Measurements from ENCODE around the gene FAM219A. TPM values are rescaled to one million over a fixed set of nuclear protein-coding genes. Genes with fewer than 3 reads are reported as not detected.

Gene FAM219A
- total RNA-seq, 1 experiment from 2014 or later, result 63.3 TPM

DNA sequence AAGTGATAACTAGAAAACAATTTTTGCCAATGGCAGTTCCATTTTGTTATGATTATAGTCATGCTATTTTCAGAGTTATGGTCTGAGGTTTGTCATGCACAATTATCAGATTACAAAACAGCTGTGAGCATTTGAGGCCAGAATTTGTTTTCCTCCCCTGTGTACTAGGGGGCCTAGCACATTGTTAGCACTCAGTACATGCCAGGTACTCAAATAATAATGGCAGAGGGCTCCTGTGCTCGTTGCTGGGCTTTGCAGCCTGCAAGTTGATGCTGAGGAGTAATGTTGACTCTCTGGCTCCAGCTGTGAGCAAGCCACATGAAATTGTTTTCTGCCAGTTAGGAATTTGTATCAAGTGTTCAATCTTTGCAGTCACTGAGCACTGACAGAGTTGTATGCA is 7.1 kb upstream of the FAM219A start:
- Histone ChIP-seq H3K27ac (ENCODE audit: low read depth, low read length, poor library complexity, severe bottlenecking) (no peak overlapping the region), H3K36me3 (ENCODE audit: insufficient read depth, low read length, poor library complexity, severe bottlenecking) (no peaks in the 10 kb centered on the region), H3K9me3 (ENCODE audit: low read depth, low read length, poor library complexity, severe bottlenecking) (no peaks in the 10 kb centered on the region), H3K4me1 (ENCODE audit: insufficient read depth, low read length, poor library complexity, severe bottlenecking) (no peaks in the 10 kb centered on the region), H3K27me3 (replicated peaks; ENCODE audit: insufficient read depth, low read depth, low read length, poor library complexity) (no peaks in the 10 kb centered on the region), H3K4me3 (ENCODE audit: low read depth, low read length, poor library complexity, severe bottlenecking) (no peak overlapping the region)
- TF ChIP-seq EZH2 (IDR thresholded peaks at IDR 0.05; ENCODE audit: borderline replicate concordance, low read depth, low read length, poor library complexity, severe bottlenecking), result no peak
- TF ChIP-seq, protein P1, sequence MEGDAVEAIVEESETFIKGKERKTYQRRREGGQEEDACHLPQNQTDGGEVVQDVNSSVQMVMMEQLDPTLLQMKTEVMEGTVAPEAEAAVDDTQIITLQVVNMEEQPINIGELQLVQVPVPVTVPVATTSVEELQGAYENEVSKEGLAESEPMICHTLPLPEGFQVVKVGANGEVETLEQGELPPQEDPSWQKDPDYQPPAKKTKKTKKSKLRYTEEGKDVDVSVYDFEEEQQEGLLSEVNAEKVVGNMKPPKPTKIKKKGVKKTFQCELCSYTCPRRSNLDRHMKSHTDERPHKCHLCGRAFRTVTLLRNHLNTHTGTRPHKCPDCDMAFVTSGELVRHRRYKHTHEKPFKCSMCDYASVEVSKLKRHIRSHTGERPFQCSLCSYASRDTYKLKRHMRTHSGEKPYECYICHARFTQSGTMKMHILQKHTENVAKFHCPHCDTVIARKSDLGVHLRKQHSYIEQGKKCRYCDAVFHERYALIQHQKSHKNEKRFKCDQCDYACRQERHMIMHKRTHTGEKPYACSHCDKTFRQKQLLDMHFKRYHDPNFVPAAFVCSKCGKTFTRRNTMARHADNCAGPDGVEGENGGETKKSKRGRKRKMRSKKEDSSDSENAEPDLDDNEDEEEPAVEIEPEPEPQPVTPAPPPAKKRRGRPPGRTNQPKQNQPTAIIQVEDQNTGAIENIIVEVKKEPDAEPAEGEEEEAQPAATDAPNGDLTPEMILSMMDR (conservative IDR thresholded peaks at IDR 0.05; ENCODE audit: low read depth, low read length), result no peak
- POLR2A ChIA-PET (ENCODE audit: low non-redundant PET), result no interaction called here
- intact Hi-C loops (cut with micrococcal nuclease; ENCODE audit: unreplicated experiment), result no loop called here
- CTCF ChIA-PET, result no interaction called here
- BruUV-seq (replicated peaks), result no TSS peak
- no peak for DNase-seq (ENCODE audit: low spot score)

DNA sequence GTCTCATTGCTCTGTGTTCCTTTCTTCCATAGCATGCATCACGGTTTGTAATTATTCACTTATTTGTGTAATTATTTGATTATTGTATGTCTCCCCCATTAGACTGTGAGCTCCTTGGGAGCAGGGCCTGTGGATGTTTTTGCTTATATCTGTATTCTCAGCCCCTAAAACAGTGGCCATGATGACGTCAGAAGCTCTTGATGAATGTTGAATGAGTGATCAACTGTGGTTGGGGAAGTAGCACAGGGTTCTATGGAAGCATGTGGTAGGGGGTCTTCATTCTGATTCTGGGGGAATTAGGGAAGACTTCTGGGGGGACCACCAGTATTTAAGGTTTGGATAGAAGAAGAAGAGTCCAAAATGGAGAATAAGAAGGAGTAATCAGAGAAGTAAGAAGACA is 6.2 kb upstream of the FAM219A start:
- H3K27me3 ChIP-seq (replicated peaks; ENCODE audit: insufficient read depth, low read depth, low read length, poor library complexity), result no peaks in the 10 kb centered on the region
- no peak for DNase-seq (ENCODE audit: low spot score)
- no peaks in the 10 kb centered on the region for H3K36me3 ChIP-seq (ENCODE audit: insufficient read depth, low read length, poor library complexity, severe bottlenecking)
- TF ChIP-seq EZH2 (IDR thresholded peaks at IDR 0.05; ENCODE audit: borderline replicate concordance, low read depth, low read length, poor library complexity, severe bottlenecking), result no peak
- TF ChIP-seq, protein P1 (conservative IDR thresholded peaks at IDR 0.05; ENCODE audit: low read depth, low read length), result no peak
- H3K27ac ChIP-seq (ENCODE audit: low read depth, low read length, poor library complexity, severe bottlenecking), result no peak overlapping the region
- CTCF ChIA-PET, result no interaction called here
- no peak overlapping the region for H3K4me3 ChIP-seq (ENCODE audit: low read depth, low read length, poor library complexity, severe bottlenecking)
- no TSS peak for BruUV-seq (replicated peaks)
- no peaks in the 10 kb centered on the region for H3K4me1 ChIP-seq (ENCODE audit: insufficient read depth, low read length, poor library complexity, severe bottlenecking)
- H3K9me3 ChIP-seq (ENCODE audit: low read depth, low read length, poor library complexity, severe bottlenecking), result no peaks in the 10 kb centered on the region
- POLR2A ChIA-PET (ENCODE audit: low non-redundant PET), result no interaction called here
- intact Hi-C loops (cut with micrococcal nuclease; ENCODE audit: unreplicated experiment), result no loop called here

DNA sequence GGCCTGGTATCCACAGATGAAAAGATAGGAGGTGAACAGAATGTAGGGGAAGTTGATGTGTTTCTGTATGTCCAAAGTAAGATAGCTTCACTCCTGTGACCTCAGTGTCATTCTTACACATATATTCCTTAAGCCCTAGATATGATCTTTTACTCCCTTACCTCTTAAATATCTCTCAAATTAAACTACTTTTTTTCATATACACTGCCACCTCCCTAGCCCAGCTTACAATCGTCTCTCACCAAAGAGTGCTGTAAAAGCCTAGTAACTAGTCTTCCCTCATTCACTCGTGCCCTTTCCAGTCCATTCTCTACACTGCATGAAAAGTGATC is 5.5 kb upstream of the FAM219A start:
- H3K27me3 ChIP-seq (replicated peaks; ENCODE audit: insufficient read depth, low read depth, low read length, poor library complexity), result no peaks in the 10 kb centered on the region
- intact Hi-C loops (cut with micrococcal nuclease; ENCODE audit: unreplicated experiment), result no loop called here

More for the DNA sequence above, 5.5 kb upstream of the FAM219A start:
- H3K4me3 ChIP-seq (ENCODE audit: low read depth, low read length, poor library complexity, severe bottlenecking), result no peak overlapping the region
- no peak for DNase-seq (ENCODE audit: low spot score)
- CTCF ChIA-PET, result no interaction called here
- no peaks in the 10 kb centered on the region for H3K36me3 ChIP-seq (ENCODE audit: insufficient read depth, low read length, poor library complexity, severe bottlenecking)
- TF ChIP-seq, protein P1 (conservative IDR thresholded peaks at IDR 0.05; ENCODE audit: low read depth, low read length), result no peak
- no peak overlapping the region for H3K27ac ChIP-seq (ENCODE audit: low read depth, low read length, poor library complexity, severe bottlenecking)
- H3K9me3 ChIP-seq (ENCODE audit: low read depth, low read length, poor library complexity, severe bottlenecking), result no peaks in the 10 kb centered on the region
- peaks cover 5% of the 10 kb centered on the region for H3K4me1 ChIP-seq (ENCODE audit: insufficient read depth, low read length, poor library complexity, severe bottlenecking)
- POLR2A ChIA-PET (ENCODE audit: low non-redundant PET), result no interaction called here
- BruUV-seq (replicated peaks), result no TSS peak
